Measurements from ENCODE around the gene ZGRF1. TPM values are rescaled to one million over a fixed set of nuclear protein-coding genes. Genes with fewer than 3 reads are reported as not detected.

The ZGRF1 gene
- total RNA-seq, 1 donor from 2014 or later: 3.4 TPM

- intact Hi-C loops (cut with DNase I): no loop called here
- H3K4me3 ChIP-seq: no peak overlapping the region
- TF ChIP-seq CTCF (IDR thresholded peaks at IDR 0.05): no peak
- H3K27me3 ChIP-seq: no peaks in the 10 kb centered on the region
- H3K27ac ChIP-seq: no peak overlapping the region
- H3K36me3 ChIP-seq: no peaks in the 10 kb centered on the region
- no peak for DNase-seq
- ATAC-seq: no peak
- no peaks in the 10 kb centered on the region for H3K9me3 ChIP-seq
- H3K4me1 ChIP-seq: no peaks in the 10 kb centered on the region
Measured at GRCh38 chr4:112593438-112594133, 43.1 kb downstream of the ZGRF1 start.

- no peaks in the 10 kb centered on the region for H3K4me1 ChIP-seq
- no peak overlapping the region for H3K27ac ChIP-seq
- ATAC-seq: no peak
- no peaks in the 10 kb centered on the region for H3K36me3 ChIP-seq
- no peak for DNase-seq
- H3K9me3 ChIP-seq: no peaks in the 10 kb centered on the region
- no peak for TF ChIP-seq CTCF (IDR thresholded peaks at IDR 0.05)
- intact Hi-C loops (cut with DNase I): no loop called here
- H3K4me3 ChIP-seq: no peak overlapping the region
- H3K27me3 ChIP-seq: no peaks in the 10 kb centered on the region
Measured at GRCh38 chr4:112592717-112593116, 44.0 kb downstream of the ZGRF1 start.

- Histone ChIP-seq H3K9me3 (no peaks in the 10 kb centered on the region), H3K27ac (no peak overlapping the region), H3K4me3 (no peak overlapping the region), H3K36me3 (no peaks in the 10 kb centered on the region), H3K27me3 (no peaks in the 10 kb centered on the region), H3K4me1 (no peaks in the 10 kb centered on the region)
- intact Hi-C loops (cut with DNase I): no loop called here
- ATAC-seq (no peak), DNase-seq (no peak)
- no peak for TF ChIP-seq CTCF (IDR thresholded peaks at IDR 0.05)
Measured at GRCh38 chr4:112591593-112591992, 45.1 kb downstream of the ZGRF1 start.

- DNase-seq: no peak
- Histone ChIP-seq H3K27ac (no peak overlapping the region), H3K4me3 (no peak overlapping the region), H3K36me3 (no peaks in the 10 kb centered on the region), H3K27me3 (no peaks in the 10 kb centered on the region), H3K4me1 (no peaks in the 10 kb centered on the region), H3K9me3 (no peaks in the 10 kb centered on the region)
- intact Hi-C loops (cut with DNase I): no loop called here
- no peak for ATAC-seq
- no peak for TF ChIP-seq CTCF (IDR thresholded peaks at IDR 0.05)
Measured at GRCh38 chr4:112589206-112589605, 47.5 kb downstream of the ZGRF1 start.

- DNase-seq (no peak), ATAC-seq (no peak)
- Histone ChIP-seq H3K27me3 (no peaks in the 10 kb centered on the region), H3K9me3 (no peaks in the 10 kb centered on the region), H3K4me3 (no peak overlapping the region), H3K27ac (no peak overlapping the region), H3K4me1 (no peaks in the 10 kb centered on the region), H3K36me3 (no peaks in the 10 kb centered on the region)
- no peak for TF ChIP-seq CTCF (IDR thresholded peaks at IDR 0.05)
- intact Hi-C loops (cut with DNase I): no loop called here
Measured at GRCh38 chr4:112585977-112586736, 50.6 kb downstream of the ZGRF1 start.
